HG03460 (cell line): ENCODE data around the gene ZACN.

ENCODE experiments used
- ATAC-seq: cut with Tn5 transposase; IDR thresholded peaks from one replicate; pipeline ENCODE4 v1.9.1; 2021; ENCODE audit not compliant: unreplicated experiment

Gene ZACN

DNA sequence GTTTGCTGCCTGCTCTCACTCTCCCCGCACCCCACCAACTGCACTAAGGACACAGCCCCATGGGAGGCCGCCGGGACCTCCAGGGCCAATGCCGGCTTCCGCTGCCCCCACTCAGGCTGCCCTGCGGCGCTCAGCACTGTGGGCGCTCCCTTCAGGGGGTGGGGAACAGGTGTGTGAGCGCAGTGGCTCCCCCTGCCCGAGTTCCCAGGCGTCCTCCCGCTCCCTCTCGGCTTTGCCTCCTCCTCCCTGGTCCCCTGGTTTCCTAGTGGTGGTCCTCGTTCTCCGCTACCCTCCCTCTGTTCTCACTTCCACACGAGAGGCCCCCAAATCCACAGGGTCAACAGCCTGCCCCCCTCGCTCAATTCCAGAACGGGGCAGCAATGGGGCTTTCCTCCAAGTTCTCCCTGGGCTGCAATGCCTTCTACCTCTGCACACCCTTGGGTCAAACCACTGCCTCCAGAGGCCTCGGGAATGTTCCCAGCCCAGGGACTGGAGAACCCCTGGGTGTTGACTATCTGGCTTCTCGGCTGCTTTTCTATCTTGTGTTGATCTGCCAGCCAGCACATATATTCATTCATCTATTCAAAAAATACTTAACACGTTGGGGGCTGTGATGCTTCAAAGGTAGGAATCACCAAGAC, 52.2 kb downstream of the ZACN start:
- ATAC-seq = no peak

DNA sequence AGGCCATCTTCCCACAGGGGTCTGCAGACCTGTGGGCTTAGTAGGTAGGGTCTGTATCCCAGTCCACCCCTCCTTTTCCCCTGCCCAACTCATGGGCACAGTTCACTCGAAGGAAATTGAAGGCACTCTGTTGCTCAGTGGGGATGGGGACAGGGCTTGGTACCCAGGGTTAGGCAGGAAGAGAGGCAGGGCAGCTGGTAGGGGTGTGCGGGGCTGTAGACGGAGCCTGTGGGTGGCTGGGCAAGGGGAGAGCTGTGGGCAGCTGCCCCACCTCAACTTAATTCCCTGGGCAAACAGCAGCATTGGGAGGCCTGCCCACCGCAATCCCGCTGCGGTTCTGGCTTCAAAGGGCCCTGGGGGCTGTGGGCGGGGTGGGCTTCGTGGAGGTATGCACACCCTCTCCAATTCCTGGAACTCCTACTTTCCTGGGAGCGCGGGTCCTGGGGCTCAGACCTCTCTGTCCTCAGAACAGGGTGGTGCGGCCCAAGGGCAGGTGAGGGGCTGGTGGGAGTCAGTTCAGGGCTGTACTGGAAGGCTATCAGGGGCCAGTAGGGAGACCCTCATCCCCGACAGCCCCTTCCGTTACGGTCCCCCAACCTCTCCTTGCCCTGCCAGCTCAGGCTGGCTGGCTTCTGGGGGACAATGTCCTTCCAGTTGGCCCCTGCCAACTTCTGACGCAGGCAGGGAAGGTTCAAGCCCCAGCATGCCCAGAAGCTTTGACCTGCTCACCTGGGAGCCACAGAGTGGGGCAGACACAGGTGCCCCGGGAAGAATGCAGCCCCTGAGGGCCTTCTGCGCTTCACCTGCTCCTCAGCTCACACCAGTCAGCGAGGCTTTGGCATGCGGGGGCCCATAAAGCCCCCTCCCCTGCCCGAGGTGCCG, 53.0 kb downstream of the ZACN start:
- no peak for ATAC-seq
